Measurements from ENCODE around the gene ZCCHC18. TPM values are rescaled to one million over a fixed set of nuclear protein-coding genes. Genes with fewer than 3 reads are reported as not detected.

The ZCCHC18 gene
- total RNA-seq, 1 experiment from 2014 or later, result 1.5 TPM

GRCh38 chrX:104141087-104141760 lies 28.9 kb downstream of the ZCCHC18 start:
- Mint-ChIP-seq H3K4me3 (no peak overlapping the region), H3K9me3 (peaks cover 0 to 78% of the 10 kb centered on the region in 2 experiments; a peak in 3 of 5 replicates), H3K4me1 (no peaks in the 10 kb centered on the region), H3K27me3 (ENCODE audit: low read depth) (peaks cover 21% of the 10 kb centered on the region), H3K36me3 (ENCODE audit: insufficient read depth in 1 of 3, low read depth in 3 of 3) (no peaks in the 10 kb centered on the region), H3K27ac (no peak overlapping the region; a peak in 1 of 7 replicates)
- no peak overlapping the region for H3K56ac ChIP-seq (ENCODE audit: insufficient read length, low read depth, low read length)
- H4K20me1 ChIP-seq (ENCODE audit: control insufficient read depth, insufficient read depth, insufficient read length), result no peaks in the 10 kb centered on the region
- no peak overlapping the region for H3K4me2 ChIP-seq (ENCODE audit: insufficient read depth, insufficient read length, low read length)
- no peak overlapping the region for H4K8ac ChIP-seq (replicated peaks; ENCODE audit: insufficient read length, low read depth, low read length)
- no peak overlapping the region for H3K18ac ChIP-seq (ENCODE audit: insufficient read length, low read depth, low read length)
- H3T11ph ChIP-seq (ENCODE audit: low read length), result no peak overlapping the region
- no peak overlapping the region for H2AFZ ChIP-seq (ENCODE audit: low read length)
- H3K9ac ChIP-seq (ENCODE audit: extremely low read depth, insufficient read length, low read length), result no peak overlapping the region
- no peak overlapping the region for H4K5ac ChIP-seq (ENCODE audit: insufficient read length, low read depth, low read length)
- H3K23ac ChIP-seq (ENCODE audit: insufficient read length, low read depth, low read length), result no peak overlapping the region
- H3K27ac ChIP-seq (ENCODE audit: insufficient read length, low read depth, low read length), result no peak overlapping the region
- H2BK20ac ChIP-seq (ENCODE audit: low read depth, low read length, poor library complexity, severe bottlenecking), result no peak overlapping the region
- H2BK12ac ChIP-seq (ENCODE audit: insufficient read length, low read depth, low read length), result no peak overlapping the region
- no peak overlapping the region for H2BK5ac ChIP-seq (ENCODE audit: insufficient read length, low read length)
- no peaks in the 10 kb centered on the region for H3K23me2 ChIP-seq (ENCODE audit: insufficient read length, low read depth, low read length, poor library complexity, severe bottlenecking)
- H3K14ac ChIP-seq (ENCODE audit: insufficient read depth, low read length), result no peak overlapping the region
- no peak for TF ChIP-seq CTCF (conservative IDR thresholded peaks at IDR 0.05)
- DNase-seq, result no peak
- no peak overlapping the region for H2AK5ac ChIP-seq (ENCODE audit: insufficient read length, low read length)
- H4K91ac ChIP-seq (ENCODE audit: insufficient read length, low read depth, low read length), result no peak overlapping the region
- H3K79me1 ChIP-seq (ENCODE audit: insufficient read depth, low read depth, low read length, poor library complexity, severe bottlenecking), result no peaks in the 10 kb centered on the region
- H3K9me3 ChIP-seq (ENCODE audit: control insufficient read depth, low read depth, low read length), result no peaks in the 10 kb centered on the region
- no peaks in the 10 kb centered on the region for H3K27me3 ChIP-seq (ENCODE audit: insufficient read depth, low read length)
- H2BK120ac ChIP-seq (ENCODE audit: low read depth, low read length, poor library complexity, severe bottlenecking), result no peak overlapping the region
- H3K79me2 ChIP-seq (ENCODE audit: insufficient read depth, low read length), result no peaks in the 10 kb centered on the region
- H2BK15ac ChIP-seq (ENCODE audit: low read depth, low read length), result no peak overlapping the region
- H3K4me1 ChIP-seq (ENCODE audit: insufficient read depth, low read length), result no peaks in the 10 kb centered on the region
- H3K4ac ChIP-seq (ENCODE audit: low read depth, low read length), result no peak overlapping the region
- WGBS (ENCODE audit: extremely low coverage, insufficient read length, low lambda C conversion rate), result no CpG with 5 or more reads among the region's 8 CpGs
